ENCODE results near the gene CLDN19. TPM values are rescaled to one million over a fixed set of nuclear protein-coding genes. Genes with fewer than 3 reads are reported as not detected.

CLDN19 gene
- total RNA-seq, 1 experiment from 2014 or later: 12.5 TPM

GRCh38 chr1:42733415-42734200 is 6.4 kb downstream of the CLDN19 start:
- Mint-ChIP-seq H3K4me1 (peaks cover 11 to 32% of the 10 kb centered on the region in 2 experiments), H3K4me3 (no peak overlapping the region), H3K27ac (no peak overlapping the region; a peak in 1 of 7 replicates), H3K9me3 (no peaks in the 10 kb centered on the region), H3K27me3 (ENCODE audit: low read depth) (no peaks in the 10 kb centered on the region; the same call in 1 of the 2 replicates), H3K36me3 (ENCODE audit: insufficient read depth in 1 of 3, low read depth in 3 of 3) (peaks cover 0 to 3% (median 0%) of the 10 kb centered on the region in 3 experiments; a peak in 2 of 7 replicates)
- DNase-seq: no peak
- no peak overlapping the region for H2BK5ac ChIP-seq (ENCODE audit: insufficient read length, low read length)
- no peak overlapping the region for H3K27ac ChIP-seq (ENCODE audit: insufficient read length, low read depth, low read length)
- no peak overlapping the region for H3K23ac ChIP-seq (ENCODE audit: insufficient read length, low read depth, low read length)
- no peaks in the 10 kb centered on the region; the same call in 1 of the 2 replicates for H3K4me1 ChIP-seq (ENCODE audit: insufficient read depth, low read length)
- no peak overlapping the region for H4K91ac ChIP-seq (ENCODE audit: insufficient read length, low read depth, low read length)
- no peak overlapping the region for H2BK15ac ChIP-seq (ENCODE audit: low read depth, low read length)
- no peaks in the 10 kb centered on the region for H3K27me3 ChIP-seq (ENCODE audit: insufficient read depth, low read length)
- H3K4me2 ChIP-seq (ENCODE audit: insufficient read depth, insufficient read length, low read length): no peak overlapping the region
- H3K18ac ChIP-seq (ENCODE audit: insufficient read length, low read depth, low read length): no peak overlapping the region
- no CpG with 5 or more reads among the region's 12 CpGs for WGBS (ENCODE audit: extremely low coverage, insufficient read length, low lambda C conversion rate)
- TF ChIP-seq, protein P1, sequence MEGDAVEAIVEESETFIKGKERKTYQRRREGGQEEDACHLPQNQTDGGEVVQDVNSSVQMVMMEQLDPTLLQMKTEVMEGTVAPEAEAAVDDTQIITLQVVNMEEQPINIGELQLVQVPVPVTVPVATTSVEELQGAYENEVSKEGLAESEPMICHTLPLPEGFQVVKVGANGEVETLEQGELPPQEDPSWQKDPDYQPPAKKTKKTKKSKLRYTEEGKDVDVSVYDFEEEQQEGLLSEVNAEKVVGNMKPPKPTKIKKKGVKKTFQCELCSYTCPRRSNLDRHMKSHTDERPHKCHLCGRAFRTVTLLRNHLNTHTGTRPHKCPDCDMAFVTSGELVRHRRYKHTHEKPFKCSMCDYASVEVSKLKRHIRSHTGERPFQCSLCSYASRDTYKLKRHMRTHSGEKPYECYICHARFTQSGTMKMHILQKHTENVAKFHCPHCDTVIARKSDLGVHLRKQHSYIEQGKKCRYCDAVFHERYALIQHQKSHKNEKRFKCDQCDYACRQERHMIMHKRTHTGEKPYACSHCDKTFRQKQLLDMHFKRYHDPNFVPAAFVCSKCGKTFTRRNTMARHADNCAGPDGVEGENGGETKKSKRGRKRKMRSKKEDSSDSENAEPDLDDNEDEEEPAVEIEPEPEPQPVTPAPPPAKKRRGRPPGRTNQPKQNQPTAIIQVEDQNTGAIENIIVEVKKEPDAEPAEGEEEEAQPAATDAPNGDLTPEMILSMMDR (conservative IDR thresholded peaks at IDR 0.05): no peak
- H4K8ac ChIP-seq (replicated peaks; ENCODE audit: insufficient read length, low read depth, low read length): no peak overlapping the region
- no peaks in the 10 kb centered on the region for H3K9me3 ChIP-seq (ENCODE audit: control insufficient read depth, low read depth, low read length)
- H3K56ac ChIP-seq (ENCODE audit: insufficient read length, low read depth, low read length): no peak overlapping the region
- no peak overlapping the region for H2AK5ac ChIP-seq (ENCODE audit: insufficient read length, low read length)
- H2BK120ac ChIP-seq (ENCODE audit: low read depth, low read length, poor library complexity, severe bottlenecking): no peak overlapping the region
- H3K79me1 ChIP-seq (ENCODE audit: insufficient read depth, low read depth, low read length, poor library complexity, severe bottlenecking): no peaks in the 10 kb centered on the region
- no peaks in the 10 kb centered on the region for H3K79me2 ChIP-seq (ENCODE audit: insufficient read depth, low read length)
- no peak overlapping the region for H2AFZ ChIP-seq (ENCODE audit: low read length)
- H3K9ac ChIP-seq (ENCODE audit: extremely low read depth, insufficient read length, low read length): no peak overlapping the region
- H2BK12ac ChIP-seq (ENCODE audit: insufficient read length, low read depth, low read length): no peak overlapping the region
- H2BK20ac ChIP-seq (ENCODE audit: low read depth, low read length, poor library complexity, severe bottlenecking): no peak overlapping the region
- no peak overlapping the region for H4K5ac ChIP-seq (ENCODE audit: insufficient read length, low read depth, low read length)
- H3K14ac ChIP-seq (ENCODE audit: insufficient read depth, low read length): no peak overlapping the region; the same call in 1 of the 2 replicates
- H3T11ph ChIP-seq (ENCODE audit: low read length): no peak overlapping the region
- H3K4ac ChIP-seq (ENCODE audit: low read depth, low read length): no peak overlapping the region
- H3K23me2 ChIP-seq (ENCODE audit: insufficient read length, low read depth, low read length, poor library complexity, severe bottlenecking): no peaks in the 10 kb centered on the region
- no peaks in the 10 kb centered on the region for H4K20me1 ChIP-seq (ENCODE audit: control insufficient read depth, insufficient read depth, insufficient read length)

Data from H9 (cell line).